Measurements from ENCODE around the gene HCRTR1.

GRCh38 chr1:31570228-31570627, 47.3 kb upstream of the HCRTR1 start:
- TF ChIP-seq CTCF (IDR thresholded peaks at IDR 0.05), result no peak
- TF ChIP-seq POLR2A (IDR thresholded peaks at IDR 0.05), result no peak
